Measurements from ENCODE around the gene MDFI.

DNA sequence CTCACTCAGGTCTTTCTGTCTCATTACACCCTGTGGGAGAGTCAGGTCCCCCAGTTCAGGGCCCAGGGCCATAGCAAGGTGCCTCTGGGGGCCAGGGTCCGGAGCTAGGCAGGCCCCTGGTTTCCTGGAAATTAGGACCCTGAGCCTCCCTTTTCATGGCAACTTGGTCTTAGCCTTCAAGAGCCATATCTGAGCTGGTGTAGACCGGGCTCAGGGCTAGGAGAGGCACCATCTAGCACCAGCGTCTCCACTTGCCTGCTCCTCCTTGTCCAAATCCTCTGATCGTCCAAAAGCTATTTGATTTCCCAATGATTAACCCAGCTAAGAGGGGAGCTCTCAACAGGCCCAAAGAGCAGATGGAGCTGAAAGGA is 5.6 kb downstream of the MDFI start:
- no peak for TF ChIP-seq RAD21 (conservative IDR thresholded peaks at IDR 0.05)
- TF ChIP-seq TAF1 (IDR thresholded peaks at IDR 0.05; ENCODE audit: low read depth) = no peak
- no peak for TF ChIP-seq MXI1 (conservative IDR thresholded peaks at IDR 0.05; ENCODE audit: poor library complexity, severe bottlenecking)
- TF ChIP-seq CTCF (IDR thresholded peaks at IDR 0.05; ENCODE audit: poor library complexity, severe bottlenecking) = no peak
- no peak for TF ChIP-seq SMC3 (conservative IDR thresholded peaks at IDR 0.05; ENCODE audit: poor library complexity)
- no peak for TF ChIP-seq EP300 (conservative IDR thresholded peaks at IDR 0.05; ENCODE audit: poor library complexity, severe bottlenecking)
- no peak for TF ChIP-seq EZH2 (IDR thresholded peaks at IDR 0.05; ENCODE audit: borderline replicate concordance, insufficient read depth, low read length, poor library complexity, severe bottlenecking)
- no peak for TF ChIP-seq POLR2AphosphoS5 (IDR thresholded peaks at IDR 0.05)
- TF ChIP-seq, protein P1, sequence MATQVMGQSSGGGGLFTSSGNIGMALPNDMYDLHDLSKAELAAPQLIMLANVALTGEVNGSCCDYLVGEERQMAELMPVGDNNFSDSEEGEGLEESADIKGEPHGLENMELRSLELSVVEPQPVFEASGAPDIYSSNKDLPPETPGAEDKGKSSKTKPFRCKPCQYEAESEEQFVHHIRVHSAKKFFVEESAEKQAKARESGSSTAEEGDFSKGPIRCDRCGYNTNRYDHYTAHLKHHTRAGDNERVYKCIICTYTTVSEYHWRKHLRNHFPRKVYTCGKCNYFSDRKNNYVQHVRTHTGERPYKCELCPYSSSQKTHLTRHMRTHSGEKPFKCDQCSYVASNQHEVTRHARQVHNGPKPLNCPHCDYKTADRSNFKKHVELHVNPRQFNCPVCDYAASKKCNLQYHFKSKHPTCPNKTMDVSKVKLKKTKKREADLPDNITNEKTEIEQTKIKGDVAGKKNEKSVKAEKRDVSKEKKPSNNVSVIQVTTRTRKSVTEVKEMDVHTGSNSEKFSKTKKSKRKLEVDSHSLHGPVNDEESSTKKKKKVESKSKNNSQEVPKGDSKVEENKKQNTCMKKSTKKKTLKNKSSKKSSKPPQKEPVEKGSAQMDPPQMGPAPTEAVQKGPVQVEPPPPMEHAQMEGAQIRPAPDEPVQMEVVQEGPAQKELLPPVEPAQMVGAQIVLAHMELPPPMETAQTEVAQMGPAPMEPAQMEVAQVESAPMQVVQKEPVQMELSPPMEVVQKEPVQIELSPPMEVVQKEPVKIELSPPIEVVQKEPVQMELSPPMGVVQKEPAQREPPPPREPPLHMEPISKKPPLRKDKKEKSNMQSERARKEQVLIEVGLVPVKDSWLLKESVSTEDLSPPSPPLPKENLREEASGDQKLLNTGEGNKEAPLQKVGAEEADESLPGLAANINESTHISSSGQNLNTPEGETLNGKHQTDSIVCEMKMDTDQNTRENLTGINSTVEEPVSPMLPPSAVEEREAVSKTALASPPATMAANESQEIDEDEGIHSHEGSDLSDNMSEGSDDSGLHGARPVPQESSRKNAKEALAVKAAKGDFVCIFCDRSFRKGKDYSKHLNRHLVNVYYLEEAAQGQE (IDR thresholded peaks at IDR 0.05; ENCODE audit: borderline replicate concordance) = no peak

Data from neural cell (in vitro differentiated cells).